ENCODE data around the gene DNALI1.

- TF ChIP-seq ATF2 (IDR thresholded peaks at IDR 0.05; ENCODE audit: low read length): no peak
- no peak for TF ChIP-seq JUND (IDR thresholded peaks at IDR 0.05; ENCODE audit: low read length)
- TF ChIP-seq BRCA1 (IDR thresholded peaks at IDR 0.05; ENCODE audit: low read depth, low read length): no peak
- no peak for TF ChIP-seq CTCF (IDR thresholded peaks at IDR 0.05; ENCODE audit: control extremely low read depth in 1 of 3, insufficient read depth in 1 of 3, low read depth in 1 of 3, low read length in 3 of 3)
- TF ChIP-seq CREB1 (IDR thresholded peaks at IDR 0.05): no peak
- TF ChIP-seq SP2 (IDR thresholded peaks at IDR 0.05; ENCODE audit: low read length): no peak
- no peak for TF ChIP-seq TBP (IDR thresholded peaks at IDR 0.05; ENCODE audit: low read depth, low read length)
Measured at GRCh38 chr1:37609994-37610393, 53.3 kb downstream of the DNALI1 start.
